ENCODE results near the gene URB1.

The URB1 gene

DNA sequence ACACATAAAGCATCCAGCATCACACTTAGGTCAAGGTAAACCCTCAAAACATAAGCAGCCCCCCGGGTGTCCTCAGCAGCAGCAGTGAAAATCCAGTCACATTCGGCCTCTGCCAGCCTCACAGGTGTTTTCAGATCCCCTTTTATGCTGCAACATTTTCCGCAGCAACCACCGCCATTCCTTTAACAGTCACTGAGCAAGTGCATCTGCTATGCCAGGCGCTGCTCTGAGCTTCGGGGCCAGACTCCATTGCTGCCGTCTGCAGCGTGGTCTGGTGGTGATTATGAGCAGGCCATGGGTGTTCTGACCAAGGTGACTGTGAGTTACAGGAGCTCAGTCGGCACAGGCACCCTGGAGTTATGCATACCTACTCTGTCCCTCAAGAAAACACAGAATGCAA lies 4.5 kb downstream of the URB1 start:
- H3K36me3 ChIP-seq (ENCODE audit: control insufficient read depth, insufficient read depth, low read length): peaks cover 7% of the 10 kb centered on the region; the same call in 1 of the 2 replicates

DNA sequence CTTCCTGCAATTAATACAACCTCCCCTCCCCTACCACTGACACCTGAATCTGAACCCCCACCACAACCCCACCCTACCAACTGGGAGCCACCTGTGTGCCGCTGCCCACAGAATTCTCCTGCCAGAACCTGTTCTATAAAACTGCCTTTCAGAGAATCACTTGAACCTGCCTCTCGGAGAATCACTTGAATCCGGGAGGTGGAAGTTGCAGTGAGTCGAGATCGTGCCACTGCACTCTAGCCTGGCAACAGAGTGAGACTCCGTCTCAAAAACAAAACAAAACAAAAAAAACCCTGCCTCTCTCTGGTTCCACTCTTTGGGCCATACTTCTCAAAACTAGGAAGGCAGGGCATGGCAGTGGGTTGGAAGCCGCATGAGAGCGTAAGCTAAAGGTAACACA lies 5.7 kb downstream of the URB1 start:
- H3K27ac ChIP-seq (ENCODE audit: low read length): no peak overlapping the region
- no CpG with 5 or more reads among the region's 8 CpGs for WGBS (ENCODE audit: insufficient coverage, insufficient read length)
- H3K27me3 ChIP-seq (ENCODE audit: control insufficient read depth, insufficient read depth, low read length): no peaks in the 10 kb centered on the region; the same call in 1 of the 2 replicates
- H3K36me3 ChIP-seq (ENCODE audit: control insufficient read depth, insufficient read depth, low read length): peaks cover 16% of the 10 kb centered on the region
- H3K4me3 ChIP-seq (ENCODE audit: low read length): no peak overlapping the region
- no peaks in the 10 kb centered on the region for H3K9me3 ChIP-seq (ENCODE audit: control insufficient read depth, insufficient read depth, low read length)
- no peak for DNase-seq (ENCODE audit: low read depth, low spot score)
- H3K4me1 ChIP-seq (ENCODE audit: control insufficient read depth, insufficient read depth, low read length): no peaks in the 10 kb centered on the region

More for the DNA sequence above, 4.5 kb downstream of the URB1 start:
- no CpG with 5 or more reads among the region's 9 CpGs for WGBS (ENCODE audit: insufficient coverage, insufficient read length)
- H3K27me3 ChIP-seq (ENCODE audit: control insufficient read depth, insufficient read depth, low read length): no peaks in the 10 kb centered on the region
- DNase-seq (ENCODE audit: low read depth, low spot score): no peak
- H3K27ac ChIP-seq (ENCODE audit: low read length): no peak overlapping the region
- no peak overlapping the region for H3K4me3 ChIP-seq (ENCODE audit: low read length)
- no peaks in the 10 kb centered on the region for H3K4me1 ChIP-seq (ENCODE audit: control insufficient read depth, insufficient read depth, low read length)
- H3K9me3 ChIP-seq (ENCODE audit: control insufficient read depth, insufficient read depth, low read length): no peaks in the 10 kb centered on the region

DNA sequence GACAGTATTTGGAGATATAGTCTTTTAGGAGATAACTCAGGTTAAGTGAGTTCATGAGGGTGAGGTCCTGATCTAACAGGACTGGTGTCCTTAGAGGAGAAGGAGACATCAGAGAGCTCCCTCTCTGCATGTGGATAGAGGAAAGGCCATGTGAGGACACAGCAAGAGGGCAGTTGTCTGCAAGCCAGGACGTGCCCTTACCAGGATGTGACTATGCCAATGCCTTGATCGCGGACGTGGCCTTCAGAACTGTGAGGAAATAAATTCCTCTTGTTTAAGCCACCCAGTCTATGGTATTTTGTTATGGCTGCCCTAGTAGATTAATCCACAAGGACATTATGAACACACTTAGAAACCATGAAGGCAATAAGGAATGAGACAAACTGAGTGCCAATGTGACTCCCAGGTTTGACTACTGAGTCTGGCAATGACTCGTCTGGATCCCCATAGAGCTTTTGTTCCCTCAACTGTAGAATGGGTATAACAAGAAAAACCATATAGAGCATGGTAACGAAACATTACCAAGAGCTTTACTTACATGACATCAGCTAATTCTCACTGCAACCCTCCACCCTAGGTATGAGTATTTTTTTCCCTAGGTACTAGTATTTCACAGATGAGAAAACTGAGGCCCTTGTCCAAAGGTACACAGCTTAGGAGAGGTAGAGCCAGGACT lies 6.5 kb downstream of the URB1 start:
- Histone ChIP-seq H3K36me3 (ENCODE audit: control insufficient read depth, insufficient read depth, low read length) (peaks cover 16% of the 10 kb centered on the region), H3K27ac (ENCODE audit: low read length) (no peak overlapping the region), H3K4me1 (ENCODE audit: control insufficient read depth, insufficient read depth, low read length) (no peaks in the 10 kb centered on the region)

DNA sequence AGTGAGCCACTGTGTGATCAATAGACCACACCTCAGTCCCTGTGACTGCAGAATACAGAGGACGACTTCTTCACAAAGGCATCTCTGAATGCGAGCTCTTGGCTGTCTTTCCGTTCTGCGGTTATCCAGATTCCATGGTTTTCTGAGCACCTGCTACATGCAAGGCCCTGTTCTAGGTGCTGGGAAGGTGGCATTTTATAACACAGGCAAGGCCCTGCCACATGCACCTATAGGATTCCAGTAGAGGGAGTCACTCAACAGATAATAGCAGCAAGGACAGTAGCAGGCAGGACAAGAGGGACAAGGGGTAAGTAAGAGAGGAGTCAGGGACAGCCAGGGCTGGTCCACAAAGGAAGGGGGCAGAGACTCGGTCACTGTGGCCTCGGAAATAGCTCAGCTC lies 9.0 kb downstream of the URB1 start:
- Histone ChIP-seq H3K36me3 (ENCODE audit: control insufficient read depth, insufficient read depth, low read length) (peaks cover 16% of the 10 kb centered on the region), H3K27me3 (ENCODE audit: control insufficient read depth, insufficient read depth, low read length) (no peaks in the 10 kb centered on the region; the same call in 1 of the 2 replicates), H3K9me3 (ENCODE audit: control insufficient read depth, insufficient read depth, low read length) (no peaks in the 10 kb centered on the region), H3K4me3 (ENCODE audit: low read length) (no peak overlapping the region), H3K4me1 (ENCODE audit: control insufficient read depth, insufficient read depth, low read length) (no peaks in the 10 kb centered on the region), H3K27ac (ENCODE audit: low read length) (no peak overlapping the region)
- WGBS (ENCODE audit: insufficient coverage, insufficient read length): no CpG with 5 or more reads among the region's 6 CpGs
- no peak for DNase-seq (ENCODE audit: low read depth, low spot score)

More for the DNA sequence above, 6.5 kb downstream of the URB1 start:
- Histone ChIP-seq H3K27me3 (ENCODE audit: control insufficient read depth, insufficient read depth, low read length) (no peaks in the 10 kb centered on the region; the same call in 1 of the 2 replicates), H3K4me3 (ENCODE audit: low read length) (no peak overlapping the region), H3K9me3 (ENCODE audit: control insufficient read depth, insufficient read depth, low read length) (no peaks in the 10 kb centered on the region)
- DNase-seq (ENCODE audit: low read depth, low spot score): no peak
- WGBS (ENCODE audit: insufficient coverage, insufficient read length): no CpG with 5 or more reads among the region's 6 CpGs

DNA sequence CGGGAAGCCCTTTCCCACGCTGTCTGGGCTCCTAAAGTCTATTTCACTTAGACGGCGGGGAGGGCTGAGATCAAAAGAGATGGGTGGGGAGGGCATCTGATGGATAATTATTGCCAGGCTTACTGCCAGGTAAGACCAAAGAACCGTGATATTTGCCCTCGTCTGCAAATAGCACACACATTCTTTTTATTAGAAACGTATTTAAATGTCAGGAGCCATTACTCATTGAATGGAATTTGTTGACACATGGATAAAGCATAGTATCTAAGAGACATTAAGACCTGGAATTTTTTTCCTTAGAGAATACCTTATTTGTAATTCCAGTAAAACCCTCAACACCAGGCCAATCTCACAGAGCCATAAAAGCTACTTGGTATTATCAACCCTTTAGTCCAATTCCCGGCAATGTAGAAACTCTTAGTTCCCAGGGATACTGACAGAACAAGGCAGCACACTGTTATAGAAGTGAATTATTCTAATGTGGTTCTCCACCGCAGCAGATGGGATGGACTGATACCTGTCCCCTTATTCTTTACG lies 10.6 kb downstream of the URB1 start:
- H3K36me3 ChIP-seq (ENCODE audit: control insufficient read depth, insufficient read depth, low read length): peaks cover 22% of the 10 kb centered on the region

DNA sequence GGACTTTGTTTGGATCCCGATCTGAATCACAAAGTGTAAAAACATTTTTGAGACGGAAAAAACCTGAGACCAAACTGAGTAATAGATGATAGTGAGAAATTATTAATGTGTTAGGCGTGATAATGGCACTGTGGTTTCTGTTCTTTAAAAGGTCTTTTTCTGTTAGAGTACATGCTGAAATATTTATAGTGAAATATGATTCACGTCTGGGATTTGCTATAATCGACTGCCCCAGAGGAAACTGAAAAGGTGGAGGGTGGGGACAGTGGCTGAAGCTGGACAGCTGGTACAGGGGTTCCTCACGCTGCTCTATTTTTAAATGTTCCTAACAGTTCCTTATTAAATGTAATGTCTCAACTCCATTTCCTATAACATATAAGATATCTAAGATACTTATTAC lies 11.2 kb downstream of the URB1 start:
- H3K36me3 ChIP-seq (ENCODE audit: control insufficient read depth, insufficient read depth, low read length): peaks cover 22% of the 10 kb centered on the region
- 100% methylated on average over 1 of the region's 6 CpGs for WGBS (ENCODE audit: insufficient coverage, insufficient read length)
- no peaks in the 10 kb centered on the region; the same call in 1 of the 2 replicates for H3K27me3 ChIP-seq (ENCODE audit: control insufficient read depth, insufficient read depth, low read length)

More for the DNA sequence above, 10.6 kb downstream of the URB1 start:
- no CpG with 5 or more reads among the region's 10 CpGs for WGBS (ENCODE audit: insufficient coverage, insufficient read length)
- Histone ChIP-seq H3K4me1 (ENCODE audit: control insufficient read depth, insufficient read depth, low read length) (no peaks in the 10 kb centered on the region), H3K27ac (ENCODE audit: low read length) (no peak overlapping the region), H3K9me3 (ENCODE audit: control insufficient read depth, insufficient read depth, low read length) (no peaks in the 10 kb centered on the region), H3K27me3 (ENCODE audit: control insufficient read depth, insufficient read depth, low read length) (no peaks in the 10 kb centered on the region; the same call in 1 of the 2 replicates), H3K4me3 (ENCODE audit: low read length) (no peak overlapping the region)
- no peak for DNase-seq (ENCODE audit: low read depth, low spot score)

DNA sequence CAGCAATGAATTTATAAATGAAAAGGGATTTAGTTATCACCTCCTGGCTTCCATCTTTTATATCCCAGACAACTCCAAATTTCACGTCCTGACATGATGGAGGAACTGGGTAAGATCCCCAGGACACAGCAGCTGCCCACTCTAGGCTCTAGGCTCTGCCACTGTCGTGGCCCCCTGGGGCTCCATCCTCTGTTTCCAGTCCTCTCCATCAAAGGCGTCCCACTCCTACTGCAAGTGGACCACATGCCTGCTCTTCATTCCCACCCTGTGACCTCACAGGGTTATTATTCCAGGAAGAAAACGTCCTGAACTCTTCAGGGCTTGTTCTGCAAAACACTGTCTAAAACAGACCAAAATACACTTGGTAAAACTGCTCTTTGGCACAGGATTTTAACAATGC lies 11.9 kb downstream of the URB1 start:
- no peak for DNase-seq (ENCODE audit: low read depth, low spot score)
- H3K4me3 ChIP-seq (ENCODE audit: low read length): no peak overlapping the region
- H3K27me3 ChIP-seq (ENCODE audit: control insufficient read depth, insufficient read depth, low read length): no peaks in the 10 kb centered on the region; the same call in 1 of the 2 replicates
- H3K27ac ChIP-seq (ENCODE audit: low read length): no peak overlapping the region
- H3K4me1 ChIP-seq (ENCODE audit: control insufficient read depth, insufficient read depth, low read length): no peaks in the 10 kb centered on the region
- H3K36me3 ChIP-seq (ENCODE audit: control insufficient read depth, insufficient read depth, low read length): peaks cover 22% of the 10 kb centered on the region
- H3K9me3 ChIP-seq (ENCODE audit: control insufficient read depth, insufficient read depth, low read length): no peaks in the 10 kb centered on the region
- WGBS (ENCODE audit: insufficient coverage, insufficient read length): no CpG with 5 or more reads among the region's 4 CpGs

More for the DNA sequence above, 11.2 kb downstream of the URB1 start:
- Histone ChIP-seq H3K4me1 (ENCODE audit: control insufficient read depth, insufficient read depth, low read length) (no peaks in the 10 kb centered on the region), H3K4me3 (ENCODE audit: low read length) (no peak overlapping the region), H3K9me3 (ENCODE audit: control insufficient read depth, insufficient read depth, low read length) (no peaks in the 10 kb centered on the region), H3K27ac (ENCODE audit: low read length) (no peak overlapping the region)
- DNase-seq (ENCODE audit: low read depth, low spot score): no peak

DNA sequence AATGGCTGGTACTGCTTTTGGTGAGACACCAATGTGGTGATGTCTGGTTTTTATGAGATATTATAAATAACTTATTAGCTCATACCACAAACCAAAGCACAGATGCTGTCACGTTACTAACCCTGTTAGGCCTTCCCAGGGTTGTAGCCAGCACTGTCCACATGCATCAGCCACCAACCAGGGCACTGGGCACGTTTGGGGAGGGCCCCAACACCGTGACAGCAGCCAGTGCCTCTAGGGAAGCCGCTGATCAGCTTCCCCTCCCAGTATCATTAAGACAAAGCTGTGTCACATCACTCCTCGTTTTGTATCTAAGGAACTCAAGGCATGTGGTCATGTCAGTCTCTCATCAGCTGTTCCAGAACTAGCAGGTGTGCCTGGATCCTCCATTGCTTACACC lies 13.9 kb downstream of the URB1 start:
- WGBS (ENCODE audit: insufficient coverage, insufficient read length): no CpG with 5 or more reads among the region's 5 CpGs
- Histone ChIP-seq H3K27ac (ENCODE audit: low read length) (no peak overlapping the region), H3K9me3 (ENCODE audit: control insufficient read depth, insufficient read depth, low read length) (no peaks in the 10 kb centered on the region), H3K36me3 (ENCODE audit: control insufficient read depth, insufficient read depth, low read length) (peaks cover 20% of the 10 kb centered on the region), H3K4me1 (ENCODE audit: control insufficient read depth, insufficient read depth, low read length) (no peaks in the 10 kb centered on the region), H3K4me3 (ENCODE audit: low read length) (no peak overlapping the region), H3K27me3 (ENCODE audit: control insufficient read depth, insufficient read depth, low read length) (no peaks in the 10 kb centered on the region; the same call in 1 of the 2 replicates)
- DNase-seq (ENCODE audit: low read depth, low spot score): no peak

DNA sequence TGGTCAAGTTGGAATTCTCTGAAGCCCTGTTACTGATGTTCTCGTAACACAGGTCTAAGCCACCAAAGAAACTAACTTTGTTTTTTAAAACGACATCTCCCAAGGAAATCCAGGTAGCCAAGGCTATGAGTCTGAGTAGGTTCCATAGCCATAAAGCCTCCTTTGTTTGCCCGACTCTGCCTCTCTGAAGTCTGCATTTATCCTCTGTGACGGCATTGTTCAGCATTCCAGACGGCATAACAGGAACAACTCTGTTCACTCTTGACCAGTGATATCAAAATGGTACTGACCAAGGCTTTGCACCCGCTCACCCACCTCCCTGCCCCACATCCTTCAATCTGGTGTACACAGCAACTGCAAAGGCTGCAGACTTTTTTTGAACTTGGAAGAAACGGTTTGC lies 14.8 kb downstream of the URB1 start:
- H3K9me3 ChIP-seq (ENCODE audit: control insufficient read depth, insufficient read depth, low read length): no peaks in the 10 kb centered on the region
- H3K27ac ChIP-seq (ENCODE audit: low read length): no peak overlapping the region
- no CpG with 5 or more reads among the region's 7 CpGs for WGBS (ENCODE audit: insufficient coverage, insufficient read length)
- no peak for DNase-seq (ENCODE audit: low read depth, low spot score)
- no peak overlapping the region for H3K4me3 ChIP-seq (ENCODE audit: low read length)
- peaks cover 12% of the 10 kb centered on the region for H3K36me3 ChIP-seq (ENCODE audit: control insufficient read depth, insufficient read depth, low read length)
- no peaks in the 10 kb centered on the region for H3K4me1 ChIP-seq (ENCODE audit: control insufficient read depth, insufficient read depth, low read length)
- no peaks in the 10 kb centered on the region; the same call in 1 of the 2 replicates for H3K27me3 ChIP-seq (ENCODE audit: control insufficient read depth, insufficient read depth, low read length)

DNA sequence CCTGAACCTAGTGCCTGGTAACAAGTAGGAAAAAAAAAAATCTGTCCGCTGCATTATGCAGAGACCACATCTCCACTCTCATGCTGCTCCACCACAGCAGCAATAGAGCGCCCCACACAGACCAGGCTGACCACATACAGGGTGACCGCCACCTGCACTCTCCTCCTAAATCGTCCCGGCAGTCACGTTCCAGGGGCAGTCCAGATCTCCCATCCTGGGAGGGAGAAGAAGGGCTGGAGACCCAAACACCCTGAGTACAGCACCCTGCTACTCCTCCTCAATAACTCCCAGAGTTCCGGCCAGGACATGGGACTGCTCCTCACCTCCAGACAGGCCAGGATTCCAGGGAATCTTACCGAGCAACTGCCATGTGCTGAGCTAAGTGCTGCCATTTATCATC lies 15.3 kb downstream of the URB1 start:
- H3K27me3 ChIP-seq (ENCODE audit: control insufficient read depth, insufficient read depth, low read length): no peaks in the 10 kb centered on the region; the same call in 1 of the 2 replicates
- no peaks in the 10 kb centered on the region for H3K4me1 ChIP-seq (ENCODE audit: control insufficient read depth, insufficient read depth, low read length)
- WGBS (ENCODE audit: insufficient coverage, insufficient read length): no CpG with 5 or more reads among the region's 8 CpGs
- no peak overlapping the region for H3K27ac ChIP-seq (ENCODE audit: low read length)
- peaks cover 7% of the 10 kb centered on the region for H3K36me3 ChIP-seq (ENCODE audit: control insufficient read depth, insufficient read depth, low read length)
- H3K9me3 ChIP-seq (ENCODE audit: control insufficient read depth, insufficient read depth, low read length): no peaks in the 10 kb centered on the region
- no peak for DNase-seq (ENCODE audit: low read depth, low spot score)
- no peak overlapping the region for H3K4me3 ChIP-seq (ENCODE audit: low read length)

All from iPS DF 6.9 (cell line).